Loucy (cell line): ENCODE results near the gene ANO2.

Experiments
- CTCF ChIP-seq: fragments of 200-600 bp; sonication (generic); conservative IDR thresholded peaks from 2 replicates; pipeline ENCODE4 v1.5.1; 2014; ENCODE audit warnings: mild to moderate bottlenecking, antibody characterized with exemption, low read length
- EZH2phosphoT487 ChIP-seq: fragments of 200-600 bp; IDR thresholded peaks from 2 replicates; pipeline ENCODE4 v1.6.1; 2018; ENCODE audit warnings: antibody characterized with exemption, mild to moderate bottlenecking, moderate library complexity, borderline replicate concordance

GRCh38 chr12:5589054-5589453, 356.0 kb downstream of the ANO2 start:
- TF ChIP-seq CTCF (no peak), EZH2phosphoT487 (no peak)
